Esophagus squamous epithelium (tissue), 5 donors: ENCODE data around the gene NCKAP5L. TPM values are rescaled to one million over a fixed set of nuclear protein-coding genes. Genes with fewer than 3 reads are reported as not detected.

Source experiments
- DNase-seq: peaks from one replicate; lab custom pipeline; 2025; lab: John Stamatoyannopoulos, UW
- H3K27ac ChIP-seq, 4 donors: fragments of 200-600 bp; sonication (generic); one replicate each; pipeline ENCODE4 v1.5.1; 2016 to 2019; ENCODE audit warnings: mild to moderate bottlenecking in 1 of 4
- H3K27me3 ChIP-seq, 4 donors: fragments of 200-600 bp; sonication (generic); 1 replicate in 3 of 4; 2 replicates in 1 of 4; pipeline versions ENCODE4 v1.5.1 to v1.6.0; 2017 to 2021; ENCODE audit warnings: antibody characterized with exemption in 1 of 4
- H3K36me3 ChIP-seq, 3 donors: fragments of 200-600 bp; sonication (generic); one replicate each; pipeline ENCODE4 v1.5.1; 2016 to 2019
- H3K4me1 ChIP-seq, 3 donors: fragments of 200-600 bp; sonication (generic); one replicate each; pipeline ENCODE4 v1.5.1; 2017 to 2019
- H3K4me3 ChIP-seq, 4 donors: fragments of 200-600 bp; sonication (generic); 1 replicate in 3 of 4; 2 replicates in 1 of 4; pipeline ENCODE4 v1.5.1; 2016 to 2019; ENCODE audit warnings: mild to moderate bottlenecking in 2 of 4, moderate library complexity in 1 of 4
- H3K9me3 ChIP-seq, 3 donors: fragments of 200-600 bp; sonication (generic); one replicate each; pipeline ENCODE4 v1.5.1; 2016 to 2019
- POLR2A ChIP-seq, 4 donors: fragments of 450-650 bp; IDR thresholded peaks; one replicate each; pipeline ENCODE4 v1.6.1; 2017; ENCODE audit warnings: antibody characterized with exemption in 4 of 4, mild to moderate bottlenecking in 4 of 4, moderate library complexity in 3 of 4
- WGBS, 2 donors: methylation state at CpG; one replicate each; pipeline ENCODE4 v1.1.5; 2018; 5-methylcytosine and 5-hydroxymethylcytosine counted together
- intact Hi-C: fragments of 100-400 bp; cut with DNase I; formaldehyde crosslinking; loops from one replicate; pipeline ENCODE4 v1.15.0; 2022
- total RNA-seq, 4 donors: library from RNA; depleted of rRNA; stranded (reverse); fragments of >200 nt; gene quantifications; one replicate each; pipeline ENCODE4 v1.1.0, GENCODE V29; 2016
- TF ChIP-seq, protein P1 (sequence below), 6 experiments: fragments of 450-650 bp in 4 of 6; fragments of 200-600 bp in 2 of 6; sonication (generic) in 2 of 6; IDR thresholded peaks; one replicate each; pipeline ENCODE4 v1.5.1; 2016 to 2019; ENCODE audit warnings: antibody characterized with exemption in 6 of 6, mild to moderate bottlenecking in 4 of 6, moderate library complexity in 4 of 6
- donor health status: DM: yes; HTN: yes; CAD: no.

The NCKAP5L gene
- total RNA-seq, 4 donors from 2014 or later, result 3.2 to 10.5 (median 8.0) TPM

DNA sequence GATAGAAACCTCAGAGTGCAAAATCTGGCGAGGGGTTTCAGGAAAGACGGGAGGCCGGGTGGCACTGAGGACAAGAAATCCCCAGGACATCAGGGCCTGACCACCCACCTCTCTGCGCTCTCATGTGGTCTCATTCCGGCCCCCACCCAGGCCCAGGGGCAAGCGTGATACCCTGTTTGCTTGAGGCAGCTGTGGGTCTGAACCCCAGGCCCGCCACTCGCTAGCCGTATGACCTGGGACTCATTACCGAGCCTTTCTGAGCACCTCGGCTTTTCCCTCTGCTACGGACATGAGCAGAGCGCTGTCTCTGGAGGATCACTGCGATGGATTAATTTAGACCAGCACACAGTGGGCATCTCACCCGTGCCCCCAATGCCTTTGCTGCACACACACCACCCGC, 40.2 kb upstream of the NCKAP5L start:
- DNase-seq, result no peak
- intact Hi-C loops, result loop anchor here (10.0 kb wide), 2 partner anchors 96 to 186 kb away; partner anchors contain the start of genes AQP5 and ASIC1
- Histone ChIP-seq H3K4me1 (peaks cover 24 to 62% (median 29%) of the 10 kb centered on the region in 3 donors), H3K36me3 (no peaks in the 10 kb centered on the region), H3K27ac (peak overlapping the region in 3 of 4 donors; percentile 53 to 66 (median 64)), H3K27me3 (peaks cover 0 to 6% (median 0%) of the 10 kb centered on the region in 4 donors), H3K9me3 (no peaks in the 10 kb centered on the region), H3K4me3 (no peak overlapping the region)
- 77 to 100% methylated on average over 6 to 10 of the region's 16 CpGs for WGBS, 2 donors
- TF ChIP-seq, protein P1, sequence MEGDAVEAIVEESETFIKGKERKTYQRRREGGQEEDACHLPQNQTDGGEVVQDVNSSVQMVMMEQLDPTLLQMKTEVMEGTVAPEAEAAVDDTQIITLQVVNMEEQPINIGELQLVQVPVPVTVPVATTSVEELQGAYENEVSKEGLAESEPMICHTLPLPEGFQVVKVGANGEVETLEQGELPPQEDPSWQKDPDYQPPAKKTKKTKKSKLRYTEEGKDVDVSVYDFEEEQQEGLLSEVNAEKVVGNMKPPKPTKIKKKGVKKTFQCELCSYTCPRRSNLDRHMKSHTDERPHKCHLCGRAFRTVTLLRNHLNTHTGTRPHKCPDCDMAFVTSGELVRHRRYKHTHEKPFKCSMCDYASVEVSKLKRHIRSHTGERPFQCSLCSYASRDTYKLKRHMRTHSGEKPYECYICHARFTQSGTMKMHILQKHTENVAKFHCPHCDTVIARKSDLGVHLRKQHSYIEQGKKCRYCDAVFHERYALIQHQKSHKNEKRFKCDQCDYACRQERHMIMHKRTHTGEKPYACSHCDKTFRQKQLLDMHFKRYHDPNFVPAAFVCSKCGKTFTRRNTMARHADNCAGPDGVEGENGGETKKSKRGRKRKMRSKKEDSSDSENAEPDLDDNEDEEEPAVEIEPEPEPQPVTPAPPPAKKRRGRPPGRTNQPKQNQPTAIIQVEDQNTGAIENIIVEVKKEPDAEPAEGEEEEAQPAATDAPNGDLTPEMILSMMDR (IDR thresholded peaks at IDR 0.05), result no peak
- TF ChIP-seq POLR2A (IDR thresholded peaks at IDR 0.05), result no peak

DNA sequence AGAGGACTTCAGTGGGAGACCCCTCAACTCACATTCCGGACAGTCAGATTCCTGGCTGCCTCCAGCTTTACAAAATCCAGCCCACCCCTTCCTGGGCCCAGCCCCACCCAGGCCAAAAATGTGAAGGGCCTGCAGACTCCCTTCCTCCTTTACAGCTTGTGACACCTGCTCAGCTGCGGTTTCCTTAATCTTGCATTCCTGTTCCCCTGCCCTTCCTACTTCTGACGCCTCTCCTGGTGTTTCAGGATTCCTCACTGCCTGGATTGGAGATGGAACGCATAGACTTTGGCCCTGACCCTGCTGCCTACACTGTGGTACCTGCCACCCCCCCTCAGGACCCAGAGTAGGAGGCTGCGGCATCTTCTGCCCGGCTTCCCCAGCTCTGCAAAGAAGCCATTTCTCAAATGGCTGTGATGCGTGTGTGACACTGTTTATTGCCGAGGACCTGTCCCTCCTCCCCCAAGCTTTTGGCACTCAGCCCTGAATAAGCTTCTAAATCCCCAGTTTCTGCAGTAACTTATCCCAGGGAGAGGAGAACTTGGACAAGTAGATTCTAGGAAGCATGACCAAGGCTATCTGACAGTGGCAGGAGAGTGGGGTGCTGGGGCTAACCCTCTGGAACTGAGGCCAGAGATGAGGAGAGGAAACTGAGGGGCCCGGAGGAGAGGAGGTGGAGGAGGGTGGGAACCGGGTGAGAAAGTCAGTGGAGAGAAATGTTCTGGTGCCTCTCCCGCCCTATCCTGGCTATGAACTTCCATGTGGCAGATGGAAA, 39.5 kb upstream of the NCKAP5L start:
- intact Hi-C loops, result loop anchor here (10.0 kb wide), 2 partner anchors 97 to 187 kb away; partner anchors contain the start of genes AQP5 and ASIC1
- 50 to 54% methylated on average over 10 to 11 of the region's 11 CpGs for WGBS, 2 donors
- DNase-seq, result no peak

DNA sequence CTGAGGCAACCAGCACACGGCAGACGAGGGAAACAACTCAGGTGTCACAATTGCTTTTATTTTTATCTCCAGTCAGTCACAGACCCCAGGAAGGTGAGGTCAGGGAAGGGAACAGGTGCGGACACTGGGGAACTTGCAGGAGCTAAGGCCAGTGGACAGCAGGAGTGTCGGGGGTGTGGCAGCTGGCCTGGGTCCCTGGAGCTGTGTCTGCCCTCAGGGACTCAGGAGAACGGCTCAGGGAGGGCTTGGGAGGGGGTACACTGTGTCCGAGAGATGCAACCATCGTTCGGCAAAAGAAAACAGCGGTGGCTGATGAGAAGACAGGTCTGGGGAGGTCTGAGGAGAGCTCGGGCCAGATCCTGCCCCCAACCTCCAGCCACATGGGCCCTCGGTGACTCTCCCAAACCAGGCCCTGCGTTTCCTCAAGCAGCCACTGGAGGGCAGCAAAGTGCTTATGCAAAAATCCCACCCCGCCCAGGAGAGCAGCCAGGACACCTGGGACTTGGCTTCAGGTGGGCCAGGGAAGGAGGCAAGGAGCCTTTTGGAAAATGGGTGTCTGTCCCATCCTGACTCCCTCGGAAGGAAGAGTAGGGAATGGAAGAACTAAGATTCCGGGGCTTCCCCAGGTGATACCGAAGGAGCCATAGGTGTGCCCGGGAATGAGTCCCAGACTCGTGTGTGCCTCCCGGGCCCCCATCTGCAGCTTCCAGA, 38.8 kb upstream of the NCKAP5L start:
- intact Hi-C loops, result loop anchor here (10.0 kb wide), 2 partner anchors 98 to 188 kb away; partner anchors contain the start of genes AQP5 and ASIC1
- DNase-seq, result no peak

More for the DNA sequence above, 39.5 kb upstream of the NCKAP5L start:
- Histone ChIP-seq H3K4me3 (no peak overlapping the region), H3K27me3 (peaks cover 0 to 6% (median 0%) of the 10 kb centered on the region in 4 donors), H3K27ac (peak overlapping the region; percentile 12 to 64 (median 42)), H3K9me3 (no peaks in the 10 kb centered on the region), H3K36me3 (no peaks in the 10 kb centered on the region), H3K4me1 (peaks cover 23 to 55% (median 24%) of the 10 kb centered on the region in 3 donors)
- TF ChIP-seq POLR2A (IDR thresholded peaks at IDR 0.05), result no peak

DNA sequence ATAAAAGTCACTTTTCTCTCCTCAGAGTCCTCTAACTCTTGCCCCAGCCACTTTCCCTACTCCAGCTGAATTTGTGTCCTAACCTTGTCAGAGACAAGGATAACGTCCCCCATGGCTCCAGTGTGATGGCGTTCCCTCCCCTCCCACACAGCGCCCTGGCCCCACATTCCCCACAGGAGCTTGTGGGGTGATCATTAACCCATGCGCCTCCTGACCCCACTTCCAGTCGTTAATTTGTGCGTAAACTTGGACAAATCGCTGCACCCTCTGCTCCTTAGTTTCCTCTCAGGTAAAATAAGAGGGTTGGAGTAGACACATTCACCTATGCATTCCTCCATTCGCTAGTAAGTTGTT, 37.5 kb upstream of the NCKAP5L start:
- Histone ChIP-seq H3K27me3 (peaks cover 0 to 6% (median 0%) of the 10 kb centered on the region in 4 donors), H3K4me1 (peaks cover 23 to 45% (median 24%) of the 10 kb centered on the region in 3 donors), H3K9me3 (no peaks in the 10 kb centered on the region), H3K27ac (no peak overlapping the region), H3K4me3 (no peak overlapping the region), H3K36me3 (no peaks in the 10 kb centered on the region)
- intact Hi-C loops, result loop anchor here (10.0 kb wide), 2 partner anchors 99 to 189 kb away; partner anchors contain the start of genes AQP5 and ASIC1
- no peak for TF ChIP-seq POLR2A (IDR thresholded peaks at IDR 0.05)
- TF ChIP-seq, protein P1 (IDR thresholded peaks at IDR 0.05), result no peak
- 84 to 90% methylated on average over 8 of the region's 8 CpGs for WGBS, 2 donors
- no peak for DNase-seq

More for the DNA sequence above, 38.8 kb upstream of the NCKAP5L start:
- peaks cover 0 to 6% (median 0%) of the 10 kb centered on the region in 4 donors for H3K27me3 ChIP-seq
- H3K36me3 ChIP-seq, result no peaks in the 10 kb centered on the region
- H3K27ac ChIP-seq, result peak overlapping the region; percentile 12 to 64 (median 42)
- WGBS, 2 donors, result 22 to 23% methylated on average over 11 to 13 of the region's 19 CpGs
- peaks cover 23 to 48% (median 24%) of the 10 kb centered on the region in 3 donors for H3K4me1 ChIP-seq
- H3K4me3 ChIP-seq, result no peak overlapping the region
- TF ChIP-seq, protein P1 (IDR thresholded peaks at IDR 0.05), result peak; percentile 93 to 99 (median 98)
- no peak for TF ChIP-seq POLR2A (IDR thresholded peaks at IDR 0.05)
- H3K9me3 ChIP-seq, result no peaks in the 10 kb centered on the region

DNA sequence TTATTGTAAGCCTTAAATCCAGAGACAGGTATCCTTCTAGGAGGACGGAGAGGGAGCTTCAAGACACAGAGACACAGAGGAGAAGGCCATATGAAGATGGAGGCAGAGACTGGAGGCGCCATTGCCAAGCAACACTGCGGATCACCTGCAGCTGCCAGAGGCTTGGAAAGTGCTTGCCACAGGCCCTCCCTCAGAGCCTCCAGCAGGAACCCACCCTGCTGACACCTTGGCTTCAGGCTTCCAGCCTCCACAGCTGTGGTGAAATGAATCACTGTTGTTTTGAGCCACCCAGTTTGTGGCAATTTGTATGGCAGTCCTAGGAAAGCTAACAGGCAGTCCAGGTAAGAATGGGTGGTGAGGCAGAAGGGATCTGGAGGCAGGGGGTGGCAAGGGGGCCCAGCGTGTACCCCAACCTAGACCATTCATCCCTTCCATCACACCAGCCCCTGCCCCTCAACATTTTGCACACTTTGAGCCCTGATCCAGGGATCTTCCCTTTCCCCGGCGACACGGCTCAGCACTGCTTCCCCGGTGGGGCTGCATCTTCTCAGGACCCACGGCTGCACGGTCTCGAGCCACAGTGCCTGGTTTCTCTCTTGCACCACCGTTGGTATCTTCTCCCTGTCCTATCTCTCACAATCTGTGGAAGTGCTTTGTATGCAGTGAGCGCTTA, 37.0 kb upstream of the NCKAP5L start:
- Histone ChIP-seq H3K4me1 (peaks cover 23 to 45% (median 24%) of the 10 kb centered on the region in 3 donors), H3K4me3 (no peak overlapping the region), H3K9me3 (no peaks in the 10 kb centered on the region), H3K27ac (no peak overlapping the region), H3K36me3 (no peaks in the 10 kb centered on the region), H3K27me3 (peaks cover 0 to 6% (median 0%) of the 10 kb centered on the region in 4 donors)
- intact Hi-C loops, result loop anchor here (10.0 kb wide), 2 partner anchors 100 to 190 kb away; partner anchors contain the start of genes AQP5 and ASIC1
- DNase-seq, result no peak
- 83 to 84% methylated on average over 12 to 13 of the region's 13 CpGs for WGBS, 2 donors
- TF ChIP-seq POLR2A (IDR thresholded peaks at IDR 0.05), result no peak
- TF ChIP-seq, protein P1 (IDR thresholded peaks at IDR 0.05), result no peak
